Gastroesophageal sphincter (tissue), 3 donors: ENCODE measurements around the gene NLRP1.

Experiments
- EP300 ChIP-seq: sonication (generic); formaldehyde crosslinking; IDR thresholded peaks from one replicate; pipeline ENCODE4 v1.6.1; 2017; ENCODE audit warnings: antibody characterized with exemption, mild to moderate bottlenecking
- POLR2AphosphoS5 ChIP-seq: sonication (generic); formaldehyde crosslinking; IDR thresholded peaks from one replicate; pipeline ENCODE4 v1.6.1; 2017; ENCODE audit warnings: antibody characterized with exemption
- TF ChIP-seq, protein P1 (sequence below), 4 experiments: fragments of 200-600 bp in 2 of 4; fragments of 450-650 bp in 2 of 4; sonication (generic) in 1 of 4; IDR thresholded peaks; one replicate each; pipeline ENCODE4 v1.5.1; 2017 to 2019; ENCODE audit warnings: antibody characterized with exemption in 4 of 4, mild to moderate bottlenecking in 2 of 4, moderate library complexity in 2 of 4

DNA sequence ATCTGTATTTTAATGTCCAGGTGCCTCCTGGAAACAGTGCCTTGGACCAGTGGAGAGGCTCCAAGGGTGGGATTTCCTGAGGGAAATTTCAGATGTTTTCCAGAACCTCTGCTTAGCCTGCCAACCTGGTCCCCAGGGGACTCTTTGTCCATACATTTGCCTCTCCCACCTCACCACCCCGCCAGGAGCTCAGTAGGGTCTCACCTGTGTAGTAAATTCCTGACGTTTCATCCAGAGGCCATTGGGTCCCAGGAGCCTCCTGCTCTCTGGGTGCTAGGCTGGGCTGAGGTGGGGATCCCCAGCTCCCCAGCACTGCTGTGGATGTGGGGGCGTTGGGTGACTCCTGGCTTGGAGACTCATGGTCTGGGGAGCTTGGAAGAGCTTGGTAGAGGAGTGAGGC is 2.7 kb downstream of the NLRP1 start:
- TF ChIP-seq, protein P1, sequence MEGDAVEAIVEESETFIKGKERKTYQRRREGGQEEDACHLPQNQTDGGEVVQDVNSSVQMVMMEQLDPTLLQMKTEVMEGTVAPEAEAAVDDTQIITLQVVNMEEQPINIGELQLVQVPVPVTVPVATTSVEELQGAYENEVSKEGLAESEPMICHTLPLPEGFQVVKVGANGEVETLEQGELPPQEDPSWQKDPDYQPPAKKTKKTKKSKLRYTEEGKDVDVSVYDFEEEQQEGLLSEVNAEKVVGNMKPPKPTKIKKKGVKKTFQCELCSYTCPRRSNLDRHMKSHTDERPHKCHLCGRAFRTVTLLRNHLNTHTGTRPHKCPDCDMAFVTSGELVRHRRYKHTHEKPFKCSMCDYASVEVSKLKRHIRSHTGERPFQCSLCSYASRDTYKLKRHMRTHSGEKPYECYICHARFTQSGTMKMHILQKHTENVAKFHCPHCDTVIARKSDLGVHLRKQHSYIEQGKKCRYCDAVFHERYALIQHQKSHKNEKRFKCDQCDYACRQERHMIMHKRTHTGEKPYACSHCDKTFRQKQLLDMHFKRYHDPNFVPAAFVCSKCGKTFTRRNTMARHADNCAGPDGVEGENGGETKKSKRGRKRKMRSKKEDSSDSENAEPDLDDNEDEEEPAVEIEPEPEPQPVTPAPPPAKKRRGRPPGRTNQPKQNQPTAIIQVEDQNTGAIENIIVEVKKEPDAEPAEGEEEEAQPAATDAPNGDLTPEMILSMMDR (IDR thresholded peaks at IDR 0.05): no peak
- TF ChIP-seq EP300: no peak
- TF ChIP-seq POLR2AphosphoS5: no peak
